HepG2 (cell line): ENCODE measurements around the gene SAC3D1.

Experiments
- DDIT3 ChIP-seq: sonication (generic); formaldehyde crosslinking; IDR thresholded peaks from 2 replicates; pipeline ENCODE4 v1.4.0; 2020; ENCODE audit warnings: mild to moderate bottlenecking, missing genetic modification reagents
- EP300 ChIP-seq, 3 experiments: sonication (generic) in 1 of 3; formaldehyde crosslinking in 1 of 3; IDR thresholded peaks; 2 replicates each; pipeline versions ENCODE4 v1.5.1 to v1.6.1; 2011 to 2020; ENCODE audit warnings: low read depth in 2 of 3, low read length in 2 of 3, borderline replicate concordance in 1 of 3, improper control_type of control experiment in 1 of 3, mild to moderate bottlenecking in 1 of 3, missing genetic modification reagents in 1 of 3, moderate library complexity in 1 of 3
- GATA4 ChIP-seq: sonication (generic); IDR thresholded peaks from 2 replicates; pipeline ENCODE4 v1.6.1; 2016; ENCODE audit warnings: antibody characterized with exemption, low read depth, borderline replicate concordance
- HCFC1 ChIP-seq: fragments of 150-350 bp; IDR thresholded peaks from 2 replicates; pipeline ENCODE4 v1.6.1; 2014; ENCODE audit warnings: low read depth, low read length
- POLR2AphosphoS5 ChIP-seq: IDR thresholded peaks from 2 replicates; pipeline ENCODE4 v1.6.1; 2012; ENCODE audit warnings: low read depth, low read length
- REST ChIP-seq, 2 experiments: IDR thresholded peaks; 2 replicates each; pipeline ENCODE4 v1.6.1; 2011 to 2012; ENCODE audit warnings: low read length in 2 of 2, borderline replicate concordance in 1 of 2, low read depth in 1 of 2, mild to moderate bottlenecking in 1 of 2, moderate library complexity in 1 of 2
- TF ChIP-seq, protein P1 (sequence below): sonication (generic); formaldehyde crosslinking; IDR thresholded peaks from 2 replicates; pipeline ENCODE4 v1.4.0; 2020; ENCODE audit warnings: mild to moderate bottlenecking, missing genetic modification reagents
- TF ChIP-seq, protein P2 (sequence below): sonication (generic); formaldehyde crosslinking; IDR thresholded peaks from 2 replicates; pipeline ENCODE4 v1.8.1; 2022; ENCODE audit warnings: low read depth, mild to moderate bottlenecking, missing genetic modification reagents

DNA sequence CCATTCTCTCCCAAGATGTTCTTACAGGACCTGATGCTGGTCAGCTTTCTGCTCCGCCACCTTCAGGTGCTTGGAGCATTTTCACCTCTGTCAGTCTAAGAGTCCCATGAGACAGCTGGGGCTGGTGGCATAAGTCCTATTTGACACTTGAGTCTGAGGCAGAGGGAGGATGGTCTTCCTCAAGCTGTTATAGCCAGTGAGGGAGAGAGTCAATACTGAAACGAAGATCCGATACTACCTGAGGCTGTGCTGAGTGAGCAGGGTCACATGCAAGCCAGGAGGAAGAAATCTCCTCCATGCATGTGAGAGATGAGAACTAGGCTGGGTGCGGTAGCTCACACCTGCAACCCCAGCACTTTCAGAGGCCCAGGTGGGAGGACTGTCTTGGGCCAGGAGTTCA lies 48.6 kb downstream of the SAC3D1 start:
- TF ChIP-seq DDIT3 (no peak), REST (IDR thresholded peaks at IDR 0.05; ENCODE audit: borderline replicate concordance in 1 of 2, low read depth in 1 of 2, low read length in 2 of 2) (no peak), HCFC1 (no peak), EP300 (IDR thresholded peaks at IDR 0.05; ENCODE audit: low read depth in 2 of 2, low read length in 2 of 2) (no peak), EP300 (CRISPR knock-in tag; IDR thresholded peaks at IDR 0.05; ENCODE audit: borderline replicate concordance) (no peak), GATA4 (no peak), POLR2AphosphoS5 (no peak)
- TF ChIP-seq, protein P1, sequence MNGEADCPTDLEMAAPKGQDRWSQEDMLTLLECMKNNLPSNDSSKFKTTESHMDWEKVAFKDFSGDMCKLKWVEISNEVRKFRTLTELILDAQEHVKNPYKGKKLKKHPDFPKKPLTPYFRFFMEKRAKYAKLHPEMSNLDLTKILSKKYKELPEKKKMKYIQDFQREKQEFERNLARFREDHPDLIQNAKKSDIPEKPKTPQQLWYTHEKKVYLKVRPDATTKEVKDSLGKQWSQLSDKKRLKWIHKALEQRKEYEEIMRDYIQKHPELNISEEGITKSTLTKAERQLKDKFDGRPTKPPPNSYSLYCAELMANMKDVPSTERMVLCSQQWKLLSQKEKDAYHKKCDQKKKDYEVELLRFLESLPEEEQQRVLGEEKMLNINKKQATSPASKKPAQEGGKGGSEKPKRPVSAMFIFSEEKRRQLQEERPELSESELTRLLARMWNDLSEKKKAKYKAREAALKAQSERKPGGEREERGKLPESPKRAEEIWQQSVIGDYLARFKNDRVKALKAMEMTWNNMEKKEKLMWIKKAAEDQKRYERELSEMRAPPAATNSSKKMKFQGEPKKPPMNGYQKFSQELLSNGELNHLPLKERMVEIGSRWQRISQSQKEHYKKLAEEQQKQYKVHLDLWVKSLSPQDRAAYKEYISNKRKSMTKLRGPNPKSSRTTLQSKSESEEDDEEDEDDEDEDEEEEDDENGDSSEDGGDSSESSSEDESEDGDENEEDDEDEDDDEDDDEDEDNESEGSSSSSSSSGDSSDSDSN (CRISPR knock-in tag) = no peak
- TF ChIP-seq, protein P2, sequence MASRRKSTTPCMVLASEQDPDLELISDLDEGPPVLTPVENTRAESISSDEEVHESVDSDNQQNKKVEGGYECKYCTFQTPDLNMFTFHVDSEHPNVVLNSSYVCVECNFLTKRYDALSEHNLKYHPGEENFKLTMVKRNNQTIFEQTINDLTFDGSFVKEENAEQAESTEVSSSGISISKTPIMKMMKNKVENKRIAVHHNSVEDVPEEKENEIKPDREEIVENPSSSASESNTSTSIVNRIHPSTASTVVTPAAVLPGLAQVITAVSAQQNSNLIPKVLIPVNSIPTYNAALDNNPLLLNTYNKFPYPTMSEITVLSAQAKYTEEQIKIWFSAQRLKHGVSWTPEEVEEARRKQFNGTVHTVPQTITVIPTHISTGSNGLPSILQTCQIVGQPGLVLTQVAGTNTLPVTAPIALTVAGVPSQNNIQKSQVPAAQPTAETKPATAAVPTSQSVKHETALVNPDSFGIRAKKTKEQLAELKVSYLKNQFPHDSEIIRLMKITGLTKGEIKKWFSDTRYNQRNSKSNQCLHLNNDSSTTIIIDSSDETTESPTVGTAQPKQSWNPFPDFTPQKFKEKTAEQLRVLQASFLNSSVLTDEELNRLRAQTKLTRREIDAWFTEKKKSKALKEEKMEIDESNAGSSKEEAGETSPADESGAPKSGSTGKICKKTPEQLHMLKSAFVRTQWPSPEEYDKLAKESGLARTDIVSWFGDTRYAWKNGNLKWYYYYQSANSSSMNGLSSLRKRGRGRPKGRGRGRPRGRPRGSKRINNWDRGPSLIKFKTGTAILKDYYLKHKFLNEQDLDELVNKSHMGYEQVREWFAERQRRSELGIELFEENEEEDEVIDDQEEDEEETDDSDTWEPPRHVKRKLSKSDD (CRISPR knock-in tag) = no peak
